ENCODE measurements around the gene LMLN. TPM values are rescaled to one million over a fixed set of nuclear protein-coding genes. Genes with fewer than 3 reads are reported as not detected.
"Not testable (repeated sequence)": the region's sequence is repeated elsewhere in the genome, so short reads cannot be mapped to it uniquely, and the experiment has no call there.

The LMLN gene
- total RNA-seq, 1 donor from 2014 or later = 2.5 TPM

GRCh38 chr3:198021320-198021719 lies 61.3 kb downstream of the LMLN start:
- intact Hi-C loops (cut with micrococcal nuclease) = no loop called here

- intact Hi-C loops (cut with micrococcal nuclease) = no loop called here
Observed at GRCh38 chr3:198022604-198023003, 62.6 kb downstream of the LMLN start.

- intact Hi-C loops (cut with micrococcal nuclease) = no loop called here
Observed at GRCh38 chr3:198025644-198026043, 65.6 kb downstream of the LMLN start.

- intact Hi-C loops (cut with micrococcal nuclease) = no loop called here
Observed at GRCh38 chr3:198026620-198027019, 66.6 kb downstream of the LMLN start.

- intact Hi-C loops (cut with micrococcal nuclease) = no loop called here
Observed at GRCh38 chr3:198027045-198027798, 67.2 kb downstream of the LMLN start.

- intact Hi-C loops (cut with micrococcal nuclease) = no loop called here
Observed at GRCh38 chr3:198027799-198028390, 67.9 kb downstream of the LMLN start.

GRCh38 chr3:198028718-198029117 lies 68.7 kb downstream of the LMLN start:
- intact Hi-C loops (cut with micrococcal nuclease) = no loop called here

GRCh38 chr3:198030125-198030524 lies 70.1 kb downstream of the LMLN start:
- intact Hi-C loops (cut with micrococcal nuclease) = no loop called here

- intact Hi-C loops (cut with micrococcal nuclease) = no loop called here
Observed at GRCh38 chr3:198030726-198031125, 70.7 kb downstream of the LMLN start.

GRCh38 chr3:198032039-198032936 lies 72.3 kb downstream of the LMLN start:
- intact Hi-C loops (cut with micrococcal nuclease) = no loop called here

GRCh38 chr3:198043119-198043518 lies 83.1 kb downstream of the LMLN start:
- intact Hi-C loops (cut with micrococcal nuclease) = no loop called here

- intact Hi-C loops (cut with micrococcal nuclease) = no loop called here
Observed at GRCh38 chr3:198046120-198046857, 86.3 kb downstream of the LMLN start.

GRCh38 chr3:198048445-198048844 lies 88.4 kb downstream of the LMLN start:
- intact Hi-C loops (cut with micrococcal nuclease) = no loop called here

GRCh38 chr3:198051836-198052235 lies 91.8 kb downstream of the LMLN start:
- intact Hi-C loops (cut with micrococcal nuclease) = no loop called here

- intact Hi-C loops (cut with micrococcal nuclease) = not testable (repeated sequence)
Observed at GRCh38 chr3:198053462-198053861, 93.4 kb downstream of the LMLN start.

GRCh38 chr3:198061119-198062067 lies 101.4 kb downstream of the LMLN start:
- intact Hi-C loops (cut with micrococcal nuclease) = no loop called here

- intact Hi-C loops (cut with micrococcal nuclease) = no loop called here
Observed at GRCh38 chr3:198062068-198062465, 102.0 kb downstream of the LMLN start.

- intact Hi-C loops (cut with micrococcal nuclease) = no loop called here
Observed at GRCh38 chr3:198064420-198064819, 104.4 kb downstream of the LMLN start.

GRCh38 chr3:198065897-198066296 lies 105.9 kb downstream of the LMLN start:
- intact Hi-C loops (cut with micrococcal nuclease) = no loop called here

- intact Hi-C loops (cut with micrococcal nuclease) = no loop called here
Observed at GRCh38 chr3:198067416-198067815, 107.4 kb downstream of the LMLN start.
